GM10266 (cell line): ENCODE results near the gene FCHO2.

Experiments used
- DNase-seq: peaks from one replicate; pipeline ENCODE4 v3.0.0; 2012; ENCODE audit errors: extremely low spot score
- TF ChIP-seq, protein P1 (sequence below): IDR thresholded peaks from 2 replicates; pipeline ENCODE4 v1.5.1; 2012; ENCODE audit warnings: mild to moderate bottlenecking, low read depth; ENCODE audit not compliant: control insufficient read depth, insufficient read depth; ENCODE audit errors: missing control alignments

FCHO2 gene

DNA sequence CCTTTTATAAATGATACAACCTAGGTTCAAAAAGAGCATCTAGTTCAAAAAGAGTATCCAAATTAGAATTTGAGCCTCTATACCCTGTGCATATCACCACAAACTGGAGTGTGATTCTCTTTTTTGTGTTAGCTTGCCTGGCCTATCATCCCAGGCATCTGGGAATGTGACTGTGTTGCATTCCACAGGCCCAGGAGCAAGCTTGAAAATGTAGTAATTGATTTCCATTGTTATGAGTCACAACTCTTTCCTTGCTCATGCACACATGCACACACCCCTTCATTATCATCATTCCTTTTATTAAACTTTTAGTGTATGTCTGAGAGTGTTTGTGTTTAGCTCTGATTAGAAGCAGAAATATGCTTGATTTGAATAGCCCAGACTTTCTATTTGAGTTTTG, 75.2 kb downstream of the FCHO2 start:
- TF ChIP-seq, protein P1, sequence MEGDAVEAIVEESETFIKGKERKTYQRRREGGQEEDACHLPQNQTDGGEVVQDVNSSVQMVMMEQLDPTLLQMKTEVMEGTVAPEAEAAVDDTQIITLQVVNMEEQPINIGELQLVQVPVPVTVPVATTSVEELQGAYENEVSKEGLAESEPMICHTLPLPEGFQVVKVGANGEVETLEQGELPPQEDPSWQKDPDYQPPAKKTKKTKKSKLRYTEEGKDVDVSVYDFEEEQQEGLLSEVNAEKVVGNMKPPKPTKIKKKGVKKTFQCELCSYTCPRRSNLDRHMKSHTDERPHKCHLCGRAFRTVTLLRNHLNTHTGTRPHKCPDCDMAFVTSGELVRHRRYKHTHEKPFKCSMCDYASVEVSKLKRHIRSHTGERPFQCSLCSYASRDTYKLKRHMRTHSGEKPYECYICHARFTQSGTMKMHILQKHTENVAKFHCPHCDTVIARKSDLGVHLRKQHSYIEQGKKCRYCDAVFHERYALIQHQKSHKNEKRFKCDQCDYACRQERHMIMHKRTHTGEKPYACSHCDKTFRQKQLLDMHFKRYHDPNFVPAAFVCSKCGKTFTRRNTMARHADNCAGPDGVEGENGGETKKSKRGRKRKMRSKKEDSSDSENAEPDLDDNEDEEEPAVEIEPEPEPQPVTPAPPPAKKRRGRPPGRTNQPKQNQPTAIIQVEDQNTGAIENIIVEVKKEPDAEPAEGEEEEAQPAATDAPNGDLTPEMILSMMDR: no peak
- DNase-seq: no peak

GRCh38 chr5:73031839-73032238, 76.0 kb downstream of the FCHO2 start:
- TF ChIP-seq, protein P1: no peak
- DNase-seq: no peak

DNA sequence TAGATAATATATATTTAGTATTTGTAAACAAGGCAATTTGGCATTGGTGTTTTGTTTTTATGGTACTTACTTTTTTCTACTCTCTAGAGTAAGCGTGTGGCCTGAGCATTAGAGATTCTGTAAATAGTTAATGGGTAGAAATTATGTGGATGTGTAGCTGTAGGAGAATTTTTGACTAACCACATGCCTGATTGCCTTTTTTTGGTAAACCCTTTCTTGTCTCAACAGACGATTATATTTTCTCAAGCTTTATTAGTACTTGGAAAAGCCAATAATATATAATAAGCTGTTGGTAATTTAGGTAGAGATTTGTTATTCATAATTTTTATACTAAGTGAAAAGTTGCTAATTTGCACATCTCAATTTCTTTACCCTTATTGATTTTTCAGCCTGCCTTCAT, 76.8 kb downstream of the FCHO2 start:
- TF ChIP-seq, protein P1: no peak
- no peak for DNase-seq

- TF ChIP-seq, protein P1: no peak
- DNase-seq: no peak
Measured at GRCh38 chr5:73037545-73037944, 81.7 kb downstream of the FCHO2 start.

DNA sequence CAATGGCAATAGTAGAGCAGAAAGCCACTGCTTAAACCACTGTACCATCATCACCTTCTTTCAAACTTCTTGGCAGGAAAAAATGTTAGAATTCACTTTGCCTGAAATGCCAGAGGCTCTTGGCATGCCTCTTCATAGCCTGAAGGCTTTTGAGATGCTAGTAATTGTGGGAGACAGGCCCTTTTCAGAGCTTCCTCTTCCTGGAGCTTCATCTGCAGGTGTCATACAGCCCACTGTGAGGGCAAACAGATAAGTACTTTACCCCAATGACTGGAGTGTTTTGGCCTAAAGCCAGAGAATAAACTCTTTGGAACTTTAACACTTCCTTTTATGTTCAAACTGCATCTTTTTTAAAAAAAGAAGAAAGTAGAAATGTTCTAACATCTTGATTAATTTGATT, 83.2 kb downstream of the FCHO2 start:
- TF ChIP-seq, protein P1: no peak
- DNase-seq: no peak

DNA sequence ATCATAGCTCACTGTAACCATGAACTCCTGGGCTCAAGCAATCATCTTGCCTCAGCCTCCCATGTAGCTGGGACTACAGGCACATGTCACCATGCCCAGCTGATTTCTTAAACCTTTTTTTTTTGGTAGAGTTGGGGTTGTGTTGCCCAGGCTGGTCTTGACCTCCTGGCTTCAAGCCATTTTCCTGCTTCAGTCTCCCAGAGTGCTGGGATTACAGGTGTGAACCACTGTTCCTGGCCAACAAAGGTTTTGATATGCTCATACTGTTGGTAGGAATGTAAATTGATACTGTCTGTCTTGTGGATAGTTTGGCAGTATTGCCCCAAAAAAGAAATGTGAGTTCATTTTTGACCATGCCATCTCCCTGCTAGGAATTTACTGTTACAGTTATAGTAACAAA, 87.2 kb downstream of the FCHO2 start:
- no peak for DNase-seq
- TF ChIP-seq, protein P1: no peak

DNA sequence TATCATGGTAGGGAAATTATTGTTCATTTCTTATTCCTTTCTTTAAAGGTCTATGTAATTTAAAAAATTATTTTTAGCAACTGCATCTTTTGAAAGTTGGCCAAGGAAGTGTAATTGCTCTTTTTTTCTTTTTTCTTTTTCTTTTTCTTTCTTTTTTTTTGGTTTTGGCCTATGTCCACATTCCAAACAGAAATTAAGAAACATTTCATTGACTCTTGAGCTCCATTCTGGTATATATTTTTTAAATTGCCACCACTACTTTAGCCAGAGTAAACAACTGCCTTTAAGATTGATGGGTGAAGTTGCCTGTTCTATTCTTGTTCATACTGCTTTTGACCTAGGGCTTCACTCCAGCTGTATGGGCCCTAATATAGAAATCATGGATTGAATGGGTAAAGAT, 88.7 kb downstream of the FCHO2 start:
- DNase-seq: no peak
- TF ChIP-seq, protein P1: no peak

DNA sequence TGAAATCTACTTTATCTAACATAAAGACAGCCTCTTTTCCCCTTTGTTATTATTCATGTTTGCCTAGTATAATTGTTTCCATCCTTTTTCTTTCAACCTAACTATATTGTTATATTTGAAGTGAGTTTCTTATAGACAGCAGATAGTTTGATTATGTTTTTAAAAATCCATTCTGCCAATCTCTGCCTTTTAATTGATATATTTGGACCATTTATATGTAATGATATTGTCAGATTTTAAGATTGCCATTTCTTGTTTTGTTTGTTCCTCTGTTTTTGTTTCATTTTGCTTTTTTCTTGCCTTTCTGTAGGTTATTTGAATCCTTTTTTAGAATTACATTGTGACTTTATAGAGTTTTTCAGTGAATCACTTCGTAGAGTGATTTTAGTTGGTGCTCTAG, 89.8 kb downstream of the FCHO2 start:
- TF ChIP-seq, protein P1: no peak
- no peak for DNase-seq
